Liver (tissue), 9 donors: ENCODE measurements around the gene LAMB3. TPM values are rescaled to one million over a fixed set of nuclear protein-coding genes. Genes with fewer than 3 reads are reported as not detected.

Experiments used
- DNase-seq: peaks from one replicate; pipeline ENCODE4 v3.0.0-alpha.2; 2017; ENCODE audit warnings: low spot score
- H3K27ac ChIP-seq, 2 donors: one replicate each; pipeline ENCODE4 v1.7.0; 2013; ENCODE audit warnings: inconsistent platforms in 2 of 2, low read length in 2 of 2, control low read depth in 1 of 2, low read depth in 1 of 2, mild to moderate bottlenecking in 1 of 2
- H3K27me3 ChIP-seq, 4 donors: one replicate each; pipeline versions ENCODE4 v1.6.1 to v1.7.0; 2013; ENCODE audit warnings: low read length in 3 of 4, inconsistent platforms in 1 of 4, mild to moderate bottlenecking in 1 of 4, moderate library complexity in 1 of 4; ENCODE audit not compliant: control insufficient read depth in 4 of 4, insufficient read depth in 4 of 4
- H3K36me3 ChIP-seq, 4 donors: one replicate each; pipeline versions ENCODE4 v1.6.1 to v1.7.0; 2013; ENCODE audit warnings: low read length in 3 of 4, mild to moderate bottlenecking in 3 of 4, low read depth in 1 of 4, moderate library complexity in 1 of 4; ENCODE audit not compliant: control insufficient read depth in 4 of 4, insufficient read depth in 3 of 4
- H3K4me1 ChIP-seq, 4 donors: one replicate each; pipeline versions ENCODE4 v1.6.1 to v1.7.0; 2013; ENCODE audit warnings: low read length in 3 of 4, mild to moderate bottlenecking in 3 of 4, moderate library complexity in 1 of 4; ENCODE audit not compliant: control insufficient read depth in 4 of 4, insufficient read depth in 4 of 4
- H3K4me3 ChIP-seq, 3 donors: one replicate each; pipeline versions ENCODE4 v1.6.1 to v1.7.0; 2013; ENCODE audit warnings: low read length in 3 of 3, control low read depth in 1 of 3, low read depth in 1 of 3, mild to moderate bottlenecking in 1 of 3
- H3K9ac ChIP-seq, 2 donors: one replicate each; pipeline ENCODE4 v1.7.0; 2013; ENCODE audit warnings: low read length in 2 of 2, mild to moderate bottlenecking in 2 of 2, moderate library complexity in 2 of 2, control low read depth in 1 of 2, low read depth in 1 of 2
- H3K9me3 ChIP-seq, 4 donors: one replicate each; pipeline versions ENCODE4 v1.6.1 to v1.7.0; 2013; ENCODE audit warnings: low read length in 3 of 4; ENCODE audit not compliant: control insufficient read depth in 4 of 4
- ATF3 ChIP-seq: IDR thresholded peaks from 2 replicates; pipeline ENCODE4 v1.6.1; 2016; ENCODE audit warnings: antibody characterized with exemption
- CTCF ChIP-seq: fragments of 150-350 bp; IDR thresholded peaks from 2 replicates; pipeline ENCODE4 v1.5.1; 2017; ENCODE audit warnings: improper control_type of control experiment, low read depth, low read length; ENCODE audit not compliant: missing input control
- EGR1 ChIP-seq, 2 donors: IDR thresholded peaks; 2 replicates each; pipeline ENCODE4 v1.6.1; 2016 to 2018; ENCODE audit warnings: antibody characterized with exemption in 2 of 2, low read depth in 2 of 2
- FOXA1 ChIP-seq: IDR thresholded peaks from 2 replicates; pipeline ENCODE4 v1.6.1; 2016; ENCODE audit warnings: antibody characterized with exemption
- FOXA2 ChIP-seq: IDR thresholded peaks from 2 replicates; pipeline ENCODE4 v1.6.1; 2016; ENCODE audit warnings: antibody characterized with exemption
- GABPA ChIP-seq, 2 donors: IDR thresholded peaks in 1 of 2; conservative IDR thresholded peaks in 1 of 2; 2 replicates each; pipeline ENCODE4 v1.6.1; 2016; ENCODE audit warnings: antibody characterized with exemption in 2 of 2, mild to moderate bottlenecking in 1 of 2, moderate library complexity in 1 of 2
- HNF4A ChIP-seq, 2 donors: conservative IDR thresholded peaks; 2 replicates each; pipeline ENCODE4 v1.6.1; 2016; ENCODE audit warnings: antibody characterized with exemption in 2 of 2, mild to moderate bottlenecking in 2 of 2
- HNF4G ChIP-seq: IDR thresholded peaks from 2 replicates; pipeline ENCODE4 v1.6.1; 2016; ENCODE audit warnings: antibody characterized with exemption
- JUND ChIP-seq, 2 donors: IDR thresholded peaks; 2 replicates each; pipeline ENCODE4 v1.6.1; 2016; ENCODE audit warnings: antibody characterized with exemption in 2 of 2
- MAX ChIP-seq: IDR thresholded peaks from 2 replicates; pipeline ENCODE4 v1.6.1; 2016; ENCODE audit warnings: antibody characterized with exemption
- NR2F2 ChIP-seq: IDR thresholded peaks from 2 replicates; pipeline ENCODE4 v1.6.1; 2016; ENCODE audit warnings: antibody characterized with exemption
- RAD21 ChIP-seq, 2 donors: IDR thresholded peaks; 2 replicates each; pipeline ENCODE4 v1.6.1; 2016; ENCODE audit warnings: antibody characterized with exemption in 2 of 2, mild to moderate bottlenecking in 2 of 2
- REST ChIP-seq: IDR thresholded peaks from 2 replicates; pipeline ENCODE4 v1.6.1; 2016; ENCODE audit warnings: antibody characterized with exemption, mild to moderate bottlenecking
- RXRA ChIP-seq, 2 donors: IDR thresholded peaks; 2 replicates each; pipeline ENCODE4 v1.6.1; 2017 to 2018; ENCODE audit warnings: antibody characterized with exemption in 2 of 2, mild to moderate bottlenecking in 1 of 2
- SP1 ChIP-seq: IDR thresholded peaks from 2 replicates; pipeline ENCODE4 v1.6.1; 2018; ENCODE audit warnings: antibody characterized with exemption, mild to moderate bottlenecking
- TAF1 ChIP-seq: conservative IDR thresholded peaks from 2 replicates; pipeline ENCODE4 v1.6.1; 2016; ENCODE audit warnings: antibody characterized with exemption, mild to moderate bottlenecking
- YY1 ChIP-seq: IDR thresholded peaks from 2 replicates; pipeline ENCODE4 v1.6.1; 2016; ENCODE audit warnings: antibody characterized with exemption, mild to moderate bottlenecking
- ZBTB33 ChIP-seq: IDR thresholded peaks from 2 replicates; pipeline ENCODE4 v1.6.1; 2016; ENCODE audit warnings: antibody characterized with exemption
- WGBS: extraction: QIAGEN DNeasy Blood & Tissue Kit; methylation state at CpG from one replicate; pipeline ENCODE4 v1.1.7; 2013; 5-methylcytosine and 5-hydroxymethylcytosine counted together
- polyA plus RNA-seq, 2 donors: library from polyadenylated mRNA; stranded (reverse) in 1 of 2; unstranded in 1 of 2; fragments of 200-250 nt in 1 of 2; fragments of >200 nt in 1 of 2; fragmentation: Nextera tagmentation in 1 of 2; extraction: Ambion mirVana in 1 of 2; gene quantifications; one replicate each; pipeline versions ENCODE4 v1.2.1 to v1.2.3, GENCODE V29; 2013 to 2015
- total RNA-seq, 2 donors: library from RNA; depleted of rRNA; stranded (reverse); fragments of >200 nt; gene quantifications; one replicate each; pipeline ENCODE4 v1.2.3, GENCODE V29; 2014
- donor health status: healthy.
- donor health status: healthy.
- donor health status: healthy.
- donor health status: healthy.
- donor health status: healthy.

Gene LAMB3
- total and polyA plus RNA-seq, 4 donors, result 1.3 to 9.1 (median 5.6) TPM

- no peak overlapping the region for H3K4me3 ChIP-seq
- no peaks in the 10 kb centered on the region for H3K9me3 ChIP-seq
- no peaks in the 10 kb centered on the region for H3K36me3 ChIP-seq
- peak overlapping the region; percentile 2 to 6 for H3K27ac ChIP-seq
- no peak for DNase-seq
- H3K9ac ChIP-seq, result no peak overlapping the region
- TF ChIP-seq REST, result no peak
- TF ChIP-seq JUND (IDR thresholded peaks at IDR 0.05), result no peak
- no peak for TF ChIP-seq RXRA (IDR thresholded peaks at IDR 0.05)
- no peak for TF ChIP-seq RAD21 (IDR thresholded peaks at IDR 0.05)
- no peak for TF ChIP-seq TAF1
- no peak for TF ChIP-seq MAX
- TF ChIP-seq GABPA (IDR thresholded peaks at IDR 0.05 in 1 of 2, conservative IDR thresholded peaks at IDR 0.05 in 1 of 2), result no peak
- no peak for TF ChIP-seq SP1
- TF ChIP-seq ATF3, result no peak
- TF ChIP-seq NR2F2, result no peak
- no peak for TF ChIP-seq YY1
- TF ChIP-seq FOXA2, result no peak
- no peak for TF ChIP-seq ZBTB33
- TF ChIP-seq FOXA1, result no peak
- TF ChIP-seq HNF4A (conservative IDR thresholded peaks at IDR 0.05), result no peak
- TF ChIP-seq CTCF, result no peak
- no peak for TF ChIP-seq HNF4G
- no peak for TF ChIP-seq EGR1 (IDR thresholded peaks at IDR 0.05; ENCODE audit: low read depth in 2 of 2)
- peaks cover 0 to 13% (median 11%) of the 10 kb centered on the region in 4 donors for H3K4me1 ChIP-seq
- WGBS, result 50% methylated on average over 3 of the region's 3 CpGs
- no peaks in the 10 kb centered on the region for H3K27me3 ChIP-seq
These were observed 9.4 kb downstream of the LAMB3 start for GRCh38 chr1:209642816-209643215.

GRCh38 chr1:209641832-209642172 is 10.4 kb downstream of the LAMB3 start:
- no peaks in the 10 kb centered on the region for H3K36me3 ChIP-seq
- H3K4me3 ChIP-seq, result no peak overlapping the region
- peaks cover 0 to 12% (median 10%) of the 10 kb centered on the region in 4 donors for H3K4me1 ChIP-seq
- WGBS, result 76% methylated on average over 5 of the region's 5 CpGs
- TF ChIP-seq MAX (peak; percentile 19), NR2F2 (peak; percentile 83), EGR1 (IDR thresholded peaks at IDR 0.05; ENCODE audit: low read depth in 2 of 2) (no peak), RAD21 (IDR thresholded peaks at IDR 0.05) (peak in 1 of 2 donors; percentile 16), RXRA (IDR thresholded peaks at IDR 0.05) (peak; percentile 60), SP1 (peak; percentile 59)
- no peak overlapping the region for H3K9ac ChIP-seq
- DNase-seq, result no peak
- H3K27ac ChIP-seq, result peak overlapping the region; percentile 34 to 49
- H3K9me3 ChIP-seq, result no peaks in the 10 kb centered on the region
- H3K27me3 ChIP-seq, result no peaks in the 10 kb centered on the region
